ENCODE data around the gene SUSD4.
"Not testable (repeated sequence)": the region's sequence is repeated elsewhere in the genome, so short reads cannot be mapped to it uniquely, and the experiment has no call there.

SUSD4 gene

GRCh38 chr1:223288826-223289225, 75.2 kb downstream of the SUSD4 start:
- DNase-seq = no peak

GRCh38 chr1:223285452-223285851, 78.5 kb downstream of the SUSD4 start:
- DNase-seq = no peak

- DNase-seq = not testable (repeated sequence)
These were observed 80.3 kb downstream of the SUSD4 start for GRCh38 chr1:223283697-223284096.

GRCh38 chr1:223278311-223278710, 85.7 kb downstream of the SUSD4 start:
- not testable (repeated sequence) for DNase-seq

GRCh38 chr1:223276029-223276428, 87.9 kb downstream of the SUSD4 start:
- DNase-seq = no peak

GRCh38 chr1:223273511-223273910, 90.5 kb downstream of the SUSD4 start:
- DNase-seq = no peak

- DNase-seq = no peak
These were observed 92.7 kb downstream of the SUSD4 start for GRCh38 chr1:223271085-223271781.

- no peak for DNase-seq
These were observed 93.8 kb downstream of the SUSD4 start for GRCh38 chr1:223270155-223270554.

GRCh38 chr1:223269006-223269405, 95.0 kb downstream of the SUSD4 start:
- no peak for DNase-seq

GRCh38 chr1:223266632-223267172, 97.3 kb downstream of the SUSD4 start:
- no peak for DNase-seq

- DNase-seq = no peak
These were observed 98.7 kb downstream of the SUSD4 start for GRCh38 chr1:223264983-223265908.

GRCh38 chr1:223264529-223264928, 99.4 kb downstream of the SUSD4 start:
- no peak for DNase-seq

- DNase-seq = no peak
These were observed 102.1 kb downstream of the SUSD4 start for GRCh38 chr1:223261914-223262313.

- DNase-seq = no peak
These were observed 103.3 kb downstream of the SUSD4 start for GRCh38 chr1:223260712-223261111.

GRCh38 chr1:223259462-223259861, 104.5 kb downstream of the SUSD4 start:
- no peak for DNase-seq

- no peak for DNase-seq
These were observed 105.2 kb downstream of the SUSD4 start for GRCh38 chr1:223258751-223259198.

GRCh38 chr1:223257856-223258550, 106.0 kb downstream of the SUSD4 start:
- DNase-seq = no peak

GRCh38 chr1:223256034-223256433, 107.9 kb downstream of the SUSD4 start:
- no peak for DNase-seq

- DNase-seq = no peak
These were observed 110.1 kb downstream of the SUSD4 start for GRCh38 chr1:223253916-223254315.

GRCh38 chr1:223251387-223251786, 112.6 kb downstream of the SUSD4 start:
- DNase-seq = not testable (repeated sequence)

- no peak for DNase-seq
These were observed 113.4 kb downstream of the SUSD4 start for GRCh38 chr1:223250632-223251015.

GRCh38 chr1:223249854-223250631, 113.9 kb downstream of the SUSD4 start:
- no peak for DNase-seq
